HG02642 (cell line): ENCODE data around the gene CCDC9B.

Experiments used
- ATAC-seq: cut with Tn5 transposase; IDR thresholded peaks from one replicate; pipeline ENCODE4 v1.9.1; 2021; ENCODE audit warnings: mild to moderate bottlenecking; ENCODE audit not compliant: unreplicated experiment, poor library complexity

Gene CCDC9B

DNA sequence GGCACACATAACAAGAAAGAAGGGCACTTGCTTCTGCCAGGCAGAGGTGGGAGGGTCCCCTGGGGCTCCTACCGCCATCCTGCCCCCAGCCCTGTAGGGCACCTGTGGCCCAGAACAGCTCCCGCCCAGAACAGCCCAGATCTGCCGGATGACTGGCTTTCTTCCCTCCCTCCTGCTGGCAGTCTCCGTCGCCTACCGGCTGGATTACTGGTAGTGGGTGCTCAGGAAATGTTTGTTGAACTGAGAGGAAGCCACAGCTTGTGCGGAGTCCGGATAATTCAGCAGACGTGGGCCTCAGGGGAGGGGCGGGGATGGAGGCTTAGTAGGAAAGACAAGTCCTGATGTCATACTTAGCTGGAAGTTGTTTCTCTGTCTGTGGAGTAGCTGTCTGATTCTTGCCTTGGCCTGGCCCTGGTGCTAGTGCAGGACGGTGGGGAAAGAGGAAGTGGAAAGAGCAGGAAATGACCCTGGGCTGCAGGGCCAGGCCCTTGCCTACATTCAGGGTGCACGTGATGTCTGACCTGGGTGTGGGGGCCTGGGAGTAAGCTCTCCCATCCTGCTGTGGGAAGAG, 6.7 kb downstream of the CCDC9B start:
- ATAC-seq, result no peak

DNA sequence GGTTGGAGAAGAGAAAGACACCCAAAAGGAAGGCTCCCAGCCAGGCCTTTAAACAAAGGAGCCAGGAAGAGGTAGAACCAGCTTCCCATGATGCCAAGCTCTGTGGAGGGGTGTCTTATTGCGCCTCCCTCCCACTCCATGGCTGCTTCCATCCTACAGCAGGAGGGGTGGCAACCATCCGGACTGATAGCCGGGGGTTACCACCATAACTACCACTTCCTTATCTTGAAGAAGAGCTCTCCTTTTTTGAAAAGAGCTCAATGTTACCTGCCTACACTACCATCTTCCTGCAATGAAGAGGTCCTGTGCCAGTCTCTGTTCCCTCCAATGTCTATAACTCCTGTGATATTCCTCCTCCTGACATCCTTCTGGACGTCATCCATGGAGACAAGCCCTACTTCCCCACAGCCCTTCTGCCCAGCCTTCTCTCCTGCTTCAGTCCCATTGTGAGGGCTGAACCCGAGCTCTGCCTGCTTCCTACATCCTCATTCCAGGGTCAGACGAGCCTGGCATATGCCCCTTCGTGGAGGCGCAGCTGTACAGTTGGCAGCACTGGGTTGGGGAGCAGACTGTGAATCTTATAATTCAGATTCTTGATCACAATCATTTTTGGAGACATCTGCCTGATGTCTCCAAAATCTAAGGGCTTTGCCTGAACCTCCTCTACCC, 8.5 kb downstream of the CCDC9B start:
- no peak for ATAC-seq

DNA sequence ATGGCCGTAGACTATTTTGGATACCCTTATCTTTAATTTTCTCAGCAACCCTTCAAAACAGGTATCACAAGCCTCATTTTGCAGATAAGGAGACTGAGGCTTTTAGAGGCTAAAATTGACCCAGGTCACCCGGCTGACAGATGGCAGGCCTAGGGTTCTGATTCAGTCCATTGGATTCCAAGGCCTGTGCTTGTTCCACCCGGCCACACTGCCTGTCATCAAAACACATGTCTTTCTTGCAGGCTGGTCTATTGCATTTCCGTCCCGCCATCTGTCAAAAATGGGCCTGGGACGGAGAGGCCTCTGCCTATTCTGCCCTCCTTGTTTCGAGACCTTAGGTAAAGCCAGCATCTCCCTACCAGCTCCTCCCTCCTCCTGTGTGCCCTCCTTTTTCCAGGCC, 9.1 kb downstream of the CCDC9B start:
- ATAC-seq, result no peak

DNA sequence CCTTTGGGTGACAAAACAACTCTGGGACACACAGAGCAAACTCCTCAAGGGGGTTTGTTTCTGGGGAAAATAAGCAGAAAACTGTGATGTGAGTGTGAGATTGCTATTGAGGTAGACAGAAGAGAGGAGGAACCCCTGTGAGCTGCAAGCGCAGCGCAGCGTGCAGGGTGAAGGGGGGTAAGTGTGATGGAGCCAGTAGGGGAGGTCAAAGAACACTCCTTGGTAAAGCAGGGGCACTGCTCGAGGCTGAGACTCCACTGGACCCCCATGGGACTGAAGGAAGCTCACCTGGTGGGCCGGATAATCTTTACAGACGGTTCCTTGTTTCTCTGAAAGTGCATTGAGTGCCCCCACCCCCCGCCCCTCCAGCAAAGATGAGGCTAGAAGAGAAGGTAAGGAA, 9.7 kb downstream of the CCDC9B start:
- no peak for ATAC-seq

DNA sequence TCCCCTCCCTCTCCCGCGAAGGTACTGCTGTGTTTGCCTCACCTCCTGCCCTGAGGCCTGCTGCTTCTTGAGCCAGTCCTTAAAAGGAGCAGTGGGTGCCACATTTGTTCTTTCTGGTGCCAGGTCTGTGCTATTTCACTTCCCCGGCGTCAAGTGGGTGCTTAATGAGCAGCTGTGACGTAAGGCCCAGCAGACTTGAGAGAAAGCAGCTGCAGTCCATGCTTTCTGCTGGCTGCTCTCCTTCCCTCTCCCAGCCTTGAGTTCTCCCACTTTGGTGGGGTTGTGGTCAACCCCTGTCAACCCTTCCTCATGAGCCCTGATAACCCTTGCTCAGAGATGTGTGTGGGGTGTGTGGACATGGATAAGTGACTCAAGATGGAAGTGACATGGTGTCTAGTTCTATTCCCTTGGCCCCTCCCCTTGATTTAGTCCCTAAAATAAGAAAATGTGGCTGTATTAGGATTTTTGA, 10.3 kb downstream of the CCDC9B start:
- no peak for ATAC-seq

DNA sequence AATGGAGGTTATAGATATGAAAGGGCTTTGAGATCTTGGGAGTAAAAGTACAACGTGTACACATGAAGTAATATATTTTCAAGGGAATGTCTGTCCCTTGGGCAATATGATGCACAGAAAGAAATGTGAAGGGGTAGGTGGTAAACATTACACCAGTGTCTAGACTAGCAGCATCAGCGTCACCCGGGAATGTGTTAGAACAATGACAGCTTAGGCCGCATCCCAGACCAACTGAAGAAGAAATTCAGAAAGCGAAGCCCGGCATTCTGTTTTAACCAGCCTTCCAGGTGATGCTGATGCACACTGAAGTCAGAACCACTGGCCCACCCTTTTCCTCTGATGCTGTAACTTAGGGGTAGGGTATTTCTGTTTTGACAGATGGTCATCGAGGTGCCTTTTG, 10.9 kb downstream of the CCDC9B start:
- no peak for ATAC-seq

DNA sequence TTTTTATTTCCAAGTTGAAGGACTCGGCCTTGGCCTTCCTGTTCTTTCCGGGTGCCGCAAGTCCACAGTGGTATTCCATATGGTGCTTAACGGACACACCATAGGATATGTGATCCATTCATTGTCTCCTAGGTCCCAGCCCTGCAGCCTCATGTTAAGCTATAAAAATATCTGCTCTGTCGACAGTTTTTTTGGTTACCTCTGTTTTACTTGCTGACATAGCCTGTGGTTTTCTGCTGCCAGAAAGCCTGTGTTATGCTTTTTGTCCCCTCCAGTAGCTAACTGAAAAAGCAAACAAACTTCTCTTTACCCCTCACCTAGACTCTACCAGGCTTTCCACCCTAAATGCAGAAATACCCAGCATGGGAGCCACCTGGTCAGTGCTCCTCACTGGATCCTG, 12.0 kb downstream of the CCDC9B start:
- no peak for ATAC-seq

DNA sequence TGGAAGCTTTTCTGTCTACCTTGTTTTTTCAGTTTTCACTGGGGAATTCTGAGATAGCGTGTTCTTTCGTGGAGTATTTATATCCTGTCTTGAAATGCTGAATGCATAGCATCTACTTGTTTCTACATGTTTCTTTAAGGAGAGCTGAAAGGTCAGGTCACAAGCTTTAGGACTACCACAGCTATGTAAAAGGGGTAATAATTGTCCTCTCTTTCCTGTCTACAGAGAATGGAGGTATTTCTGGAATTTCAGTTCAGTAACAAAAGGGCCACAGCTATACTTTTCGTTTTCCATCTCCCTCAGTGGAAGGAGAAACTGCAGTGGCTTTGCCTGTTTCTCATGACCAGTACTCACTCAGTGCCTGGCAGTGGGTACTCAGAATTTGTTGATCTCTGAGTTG, 12.6 kb downstream of the CCDC9B start:
- no peak for ATAC-seq

DNA sequence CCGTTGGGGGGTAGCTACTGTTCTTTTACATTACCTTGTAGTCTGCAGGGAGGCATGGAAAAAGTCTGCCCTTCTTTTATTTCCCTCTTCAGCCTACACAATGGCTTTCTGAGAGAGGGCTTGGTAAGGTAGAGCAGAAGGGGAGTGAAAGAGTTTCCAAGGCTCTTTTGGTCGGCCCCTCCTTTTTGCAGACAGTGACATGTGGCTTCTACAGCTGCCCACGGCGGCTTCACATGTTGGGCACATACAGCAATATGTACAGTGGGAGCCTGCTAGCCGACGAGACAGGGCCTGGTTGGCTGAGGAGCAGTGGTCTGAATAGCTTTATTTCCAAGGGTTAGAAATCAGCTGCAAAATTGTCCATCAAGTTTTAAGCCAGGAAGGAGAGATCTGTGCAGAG, 13.3 kb downstream of the CCDC9B start:
- ATAC-seq, result no peak

DNA sequence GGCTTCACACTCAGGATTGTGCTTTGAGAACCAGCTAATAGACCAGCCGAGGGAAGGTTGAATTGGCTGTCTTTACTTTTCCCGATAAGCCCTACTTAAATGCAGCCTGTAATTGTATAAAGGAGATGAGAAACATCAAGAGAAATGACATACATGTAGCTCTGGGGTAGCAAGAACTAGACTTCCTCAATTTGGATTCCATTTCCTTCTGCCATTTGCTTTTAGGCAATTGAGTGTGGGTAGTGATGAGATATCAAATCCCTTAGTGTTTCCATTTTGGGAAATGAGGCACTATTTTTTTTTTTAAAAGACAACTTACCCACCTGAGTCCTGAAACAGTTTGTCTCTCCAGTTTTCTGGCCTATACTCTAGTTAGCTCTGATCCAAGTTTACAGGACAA, 15.0 kb downstream of the CCDC9B start:
- ATAC-seq, result no peak

DNA sequence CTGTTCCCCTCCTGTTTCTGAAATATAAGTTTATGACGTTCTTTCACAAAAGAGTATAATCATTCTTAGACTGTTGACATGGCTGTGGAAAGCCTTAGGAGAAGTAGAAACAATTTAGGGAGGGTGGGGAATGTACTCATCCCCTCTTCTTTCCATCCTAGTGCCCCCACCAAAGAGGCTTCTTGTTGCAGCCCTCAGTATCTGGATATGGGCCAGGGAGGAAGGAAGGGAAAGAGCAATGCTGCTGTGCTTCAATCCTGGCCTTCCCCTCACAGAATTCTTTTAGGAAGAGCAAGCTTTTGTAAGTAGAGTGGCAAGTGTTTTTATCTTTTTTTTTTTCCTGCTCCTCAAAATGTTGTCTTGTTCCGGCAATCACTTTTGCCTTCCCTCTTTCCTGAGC, 15.6 kb downstream of the CCDC9B start:
- no peak for ATAC-seq

DNA sequence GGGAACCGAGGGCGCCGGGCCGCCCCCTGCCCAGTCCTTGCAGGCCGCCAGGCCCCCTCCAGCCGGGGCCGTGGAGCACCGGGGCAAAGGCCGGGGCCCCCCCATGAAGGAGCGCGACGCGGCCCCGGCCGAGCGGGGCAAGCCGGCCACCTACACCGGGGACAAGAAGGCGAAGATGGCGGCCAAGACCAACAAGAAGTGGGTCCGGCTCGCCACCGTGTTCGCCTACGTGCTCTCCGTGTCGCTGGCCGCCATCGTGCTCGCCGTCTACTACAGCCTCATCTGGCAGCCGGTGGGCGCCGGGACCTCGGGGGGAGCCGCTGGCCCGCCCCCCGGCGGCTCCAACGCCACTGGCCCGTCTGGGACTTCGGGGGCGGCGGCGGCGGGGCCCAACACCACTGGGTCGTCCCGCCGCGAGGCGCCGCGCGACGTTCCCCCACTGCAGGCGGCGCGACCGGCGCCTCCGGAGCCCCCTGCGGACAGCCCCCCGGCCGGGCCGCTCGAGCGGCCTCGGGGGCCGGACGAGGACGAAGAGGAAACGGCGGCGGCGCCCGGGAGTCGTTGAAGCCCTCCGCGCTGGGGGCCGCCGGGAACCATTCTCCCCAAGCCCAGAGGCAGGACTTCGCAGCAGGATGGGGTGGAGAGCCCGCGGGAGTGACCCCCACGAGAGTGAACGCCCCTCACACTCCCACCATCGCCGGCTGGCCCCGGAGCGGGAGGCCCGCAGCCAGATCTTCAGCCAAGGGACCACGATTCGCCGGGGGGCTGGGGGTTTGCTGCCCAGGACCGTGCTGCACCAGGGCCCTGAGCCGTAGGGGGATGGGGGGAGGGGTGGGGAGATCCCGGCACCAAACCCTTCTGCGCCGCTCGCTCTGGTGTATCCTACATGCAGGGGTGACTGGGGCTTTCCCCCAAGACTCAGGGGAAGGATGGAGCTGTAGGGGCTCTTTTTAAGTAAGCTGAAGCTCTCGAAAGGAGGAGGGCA, 16.5 kb downstream of the CCDC9B start:
- peak; percentile 16 for ATAC-seq

DNA sequence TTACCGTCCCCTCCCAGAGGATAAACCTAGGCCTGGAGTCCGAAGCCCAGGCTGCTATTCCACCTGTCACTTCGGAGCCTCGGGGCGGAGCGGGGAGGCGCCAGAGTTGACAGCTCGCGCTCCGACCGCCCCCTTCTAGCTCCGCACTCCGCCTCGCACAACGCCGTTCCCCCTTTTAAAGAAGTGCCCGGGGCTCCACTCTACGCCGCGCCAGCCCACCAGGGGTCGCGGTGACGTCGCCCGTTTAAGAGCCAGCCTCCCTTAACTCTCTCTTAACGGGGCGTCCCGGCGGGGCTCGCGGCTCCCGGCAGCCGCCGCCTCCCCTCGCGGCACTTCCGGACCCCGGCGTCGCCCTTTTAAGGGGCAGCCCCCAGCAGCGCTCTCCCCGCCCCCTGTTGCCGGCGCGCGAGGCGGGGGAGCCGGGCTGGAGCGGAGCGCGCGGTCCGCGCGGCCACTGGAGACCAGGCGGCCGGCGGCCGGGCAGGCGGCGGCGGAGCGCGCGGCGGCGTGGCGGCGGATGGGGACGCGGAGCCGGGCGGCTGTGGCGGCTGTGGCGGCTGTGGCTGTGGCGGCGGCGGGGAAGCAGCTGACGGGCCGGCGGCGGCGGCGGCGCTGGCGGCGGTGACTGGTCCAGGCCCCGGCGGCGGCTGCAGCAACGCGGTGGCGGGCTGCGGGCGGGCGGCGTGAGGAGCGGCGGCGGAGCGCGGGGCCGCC, 17.3 kb downstream of the CCDC9B start, which contains the start of gene INAFM2:
INAFM2 (plus strand) TSS at position 454 of the 714 bp plus-strand sequence. CDS start 364 bp downstream, outside the sequence.
- peak; percentile 89 for ATAC-seq

DNA sequence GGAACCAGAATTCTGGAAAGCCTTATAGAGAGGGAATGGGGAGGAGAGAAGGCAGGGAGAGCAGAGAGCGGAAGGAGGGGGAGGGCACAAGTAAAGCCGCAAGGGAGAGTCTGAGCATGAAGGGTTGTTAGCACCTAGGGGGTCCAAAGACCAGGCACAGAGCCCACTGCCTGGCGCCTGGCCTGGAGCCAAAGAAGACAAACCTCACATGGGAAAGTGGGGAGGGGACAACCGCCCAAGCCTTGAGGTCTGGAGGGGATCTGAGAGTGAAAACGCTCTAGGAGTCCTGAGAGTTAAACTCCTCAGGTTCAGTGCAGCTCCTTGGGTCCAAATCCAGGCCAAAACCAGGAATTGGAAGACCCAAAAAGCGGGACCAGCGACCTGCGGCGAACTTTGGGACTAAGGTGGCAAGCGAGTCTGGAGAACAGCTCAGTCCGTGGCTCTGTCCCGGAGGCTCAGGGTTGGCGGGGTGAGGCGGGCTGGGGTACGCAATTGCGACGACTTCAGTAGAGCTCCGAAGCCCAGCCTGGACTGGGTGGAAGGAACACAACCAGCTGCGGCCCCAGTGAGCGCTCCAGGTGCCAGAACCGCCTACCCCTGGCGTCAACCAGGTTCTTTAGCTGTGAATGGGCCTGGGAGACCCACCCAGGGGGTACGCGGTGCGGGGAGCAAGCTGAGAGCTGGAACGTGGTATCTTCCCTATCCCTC, 18.1 kb downstream of the CCDC9B start:
- ATAC-seq, result no peak

DNA sequence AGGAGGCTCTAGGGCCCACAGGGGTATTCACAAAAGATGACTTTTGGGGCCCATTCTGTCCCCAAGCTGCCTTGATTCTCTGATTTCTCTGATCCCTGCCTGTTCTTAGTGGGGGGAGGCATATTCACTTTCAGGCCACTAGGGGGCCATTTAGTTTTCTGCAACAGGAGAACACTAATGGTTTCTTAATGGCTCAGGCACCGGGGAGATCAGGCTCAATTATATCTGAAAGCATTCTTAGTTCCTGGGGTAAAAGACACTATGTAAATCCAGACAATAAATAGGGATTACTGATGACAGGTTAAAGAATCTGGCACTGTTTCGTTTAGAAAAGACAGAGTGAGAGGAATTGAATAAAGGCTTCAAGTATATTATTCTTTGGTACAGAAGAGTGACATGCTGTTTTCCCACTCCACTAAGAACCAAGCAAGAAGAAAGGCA, 19.8 kb downstream of the CCDC9B start:
- no peak for ATAC-seq

DNA sequence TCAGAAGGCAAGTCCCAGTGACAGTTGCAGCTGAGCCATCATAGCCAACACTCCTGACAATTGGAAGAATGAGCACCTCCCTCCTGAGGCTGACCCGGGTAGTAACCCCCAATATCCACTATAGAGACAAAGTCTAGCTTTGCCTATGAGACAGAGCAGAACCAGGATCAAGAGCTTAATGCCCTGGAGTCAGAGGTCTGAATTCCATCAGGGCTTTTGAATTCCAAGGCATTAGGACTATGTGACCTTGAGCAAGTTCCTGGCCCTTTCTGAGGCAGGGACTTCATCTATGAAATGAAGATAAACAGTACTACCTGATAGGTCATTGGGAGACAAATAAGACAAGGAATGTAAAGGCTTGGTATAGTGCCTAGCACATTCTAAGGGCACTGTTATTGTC, 20.3 kb downstream of the CCDC9B start:
- ATAC-seq, result no peak

DNA sequence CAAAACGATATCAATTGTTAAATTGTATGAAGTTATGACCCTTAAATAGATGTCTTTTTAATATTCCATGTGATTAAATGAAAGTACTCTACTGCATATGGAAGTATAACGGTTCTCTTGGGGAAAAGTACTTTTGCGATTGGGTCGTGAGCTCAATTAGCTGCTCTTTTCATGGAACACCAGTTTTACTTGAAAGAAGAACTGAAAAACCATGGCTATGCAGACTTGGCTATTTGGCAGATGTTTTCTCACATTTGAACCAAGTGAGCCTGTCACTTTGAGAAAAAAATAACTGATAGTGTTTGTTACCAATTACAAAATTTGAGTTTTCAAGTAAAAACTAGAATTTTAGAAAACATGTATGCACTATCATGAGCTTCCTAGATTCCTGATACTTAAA, 23.2 kb downstream of the CCDC9B start:
- ATAC-seq, result no peak

DNA sequence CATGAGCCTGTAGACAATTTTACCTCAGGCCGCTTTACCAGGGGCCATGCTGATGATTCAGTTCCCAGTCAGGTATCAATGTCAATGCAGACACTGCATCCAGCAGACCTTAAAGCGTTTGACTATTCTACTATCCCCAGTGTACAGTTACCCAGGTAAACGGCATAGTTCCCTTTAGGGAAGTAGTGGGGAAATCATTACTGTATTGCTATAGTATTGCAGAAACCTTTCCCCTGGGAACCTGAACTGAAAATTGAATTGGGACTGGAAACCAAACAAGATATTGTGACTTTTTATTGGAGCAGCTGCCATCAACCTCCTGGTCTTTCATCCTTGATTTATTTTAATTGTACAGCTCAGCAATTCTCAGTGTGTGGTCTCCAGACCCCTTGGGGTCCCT, 23.8 kb downstream of the CCDC9B start:
- no peak for ATAC-seq

DNA sequence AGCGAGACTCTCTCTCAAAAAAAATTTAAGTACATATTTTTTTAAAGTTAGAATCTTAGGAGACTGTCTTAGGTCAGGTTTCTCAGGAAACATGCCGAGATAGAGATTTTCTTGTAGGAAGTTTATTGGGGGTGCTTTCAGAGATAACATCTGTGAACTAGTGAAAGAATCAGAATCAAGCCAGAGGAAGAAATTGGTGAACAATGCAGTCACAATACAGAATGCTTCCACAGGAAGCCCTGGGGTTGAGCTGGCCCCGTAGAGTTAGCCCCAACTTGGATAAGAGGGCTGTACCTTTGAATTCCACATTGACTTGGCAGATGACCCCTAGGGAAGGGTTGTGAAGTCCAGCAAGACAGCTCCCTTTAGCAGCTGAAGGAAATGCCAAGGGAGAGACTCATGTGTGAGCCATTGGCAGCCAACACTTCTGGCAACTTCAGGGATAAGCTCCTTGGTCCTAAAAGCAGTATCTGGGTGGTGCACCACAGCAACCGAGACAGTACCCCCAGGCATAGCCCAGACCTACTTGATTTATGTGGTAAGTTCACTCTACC, 25.9 kb downstream of the CCDC9B start:
- no peak for ATAC-seq
